ENCODE results near the gene SLC7A1.

The SLC7A1 gene

DNA sequence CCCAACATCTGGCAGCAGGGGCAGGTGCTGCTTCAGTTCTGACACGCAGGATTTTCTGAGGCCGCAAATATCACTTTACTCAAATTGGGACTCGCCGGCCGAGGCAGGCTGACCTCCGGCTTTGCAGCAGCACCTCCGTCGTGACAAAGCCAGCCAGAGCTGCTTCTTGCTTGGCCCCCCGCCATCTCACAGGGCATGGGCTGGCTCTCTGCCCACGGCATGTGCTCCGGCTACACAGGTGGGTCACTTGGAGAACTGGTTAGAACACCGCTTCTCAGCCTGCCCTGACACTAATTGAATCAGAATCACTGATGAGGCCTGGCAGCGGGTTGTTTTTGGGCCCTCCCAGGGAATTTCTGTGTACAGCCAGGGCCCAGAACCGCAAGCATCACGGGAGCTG is 112.3 kb downstream of the SLC7A1 start:
- no peak overlapping the region for H3K4me3 ChIP-seq (ENCODE audit: low read depth, low read length)
- TF ChIP-seq, protein P1, sequence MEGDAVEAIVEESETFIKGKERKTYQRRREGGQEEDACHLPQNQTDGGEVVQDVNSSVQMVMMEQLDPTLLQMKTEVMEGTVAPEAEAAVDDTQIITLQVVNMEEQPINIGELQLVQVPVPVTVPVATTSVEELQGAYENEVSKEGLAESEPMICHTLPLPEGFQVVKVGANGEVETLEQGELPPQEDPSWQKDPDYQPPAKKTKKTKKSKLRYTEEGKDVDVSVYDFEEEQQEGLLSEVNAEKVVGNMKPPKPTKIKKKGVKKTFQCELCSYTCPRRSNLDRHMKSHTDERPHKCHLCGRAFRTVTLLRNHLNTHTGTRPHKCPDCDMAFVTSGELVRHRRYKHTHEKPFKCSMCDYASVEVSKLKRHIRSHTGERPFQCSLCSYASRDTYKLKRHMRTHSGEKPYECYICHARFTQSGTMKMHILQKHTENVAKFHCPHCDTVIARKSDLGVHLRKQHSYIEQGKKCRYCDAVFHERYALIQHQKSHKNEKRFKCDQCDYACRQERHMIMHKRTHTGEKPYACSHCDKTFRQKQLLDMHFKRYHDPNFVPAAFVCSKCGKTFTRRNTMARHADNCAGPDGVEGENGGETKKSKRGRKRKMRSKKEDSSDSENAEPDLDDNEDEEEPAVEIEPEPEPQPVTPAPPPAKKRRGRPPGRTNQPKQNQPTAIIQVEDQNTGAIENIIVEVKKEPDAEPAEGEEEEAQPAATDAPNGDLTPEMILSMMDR (IDR thresholded peaks at IDR 0.05; ENCODE audit: low read depth, low read length, missing control alignments), result no peak
- DNase-seq (ENCODE audit: low read depth), result no peak

DNA sequence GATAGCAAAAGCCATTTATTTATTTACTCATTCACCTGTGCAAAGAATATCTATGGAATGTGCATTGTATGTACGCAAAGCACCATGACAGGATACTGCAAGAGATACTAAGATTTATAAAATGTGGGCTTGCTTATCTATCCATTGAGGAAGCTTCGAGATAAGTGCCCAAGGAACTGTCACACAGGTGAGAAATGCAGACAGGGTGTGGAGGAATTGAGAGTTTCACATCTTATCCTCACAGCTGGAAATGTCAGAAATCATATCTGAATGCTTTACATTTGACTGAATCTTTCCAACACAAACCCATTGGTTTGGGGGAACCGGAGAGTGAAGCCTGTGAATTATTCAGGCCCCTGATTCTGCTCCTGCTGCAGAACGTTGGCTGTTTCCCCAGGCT is 113.0 kb downstream of the SLC7A1 start:
- no peak overlapping the region for H3K4me3 ChIP-seq (ENCODE audit: low read depth, low read length)
- TF ChIP-seq, protein P1 (IDR thresholded peaks at IDR 0.05; ENCODE audit: low read depth, low read length, missing control alignments), result no peak
- no peak for DNase-seq (ENCODE audit: low read depth)

DNA sequence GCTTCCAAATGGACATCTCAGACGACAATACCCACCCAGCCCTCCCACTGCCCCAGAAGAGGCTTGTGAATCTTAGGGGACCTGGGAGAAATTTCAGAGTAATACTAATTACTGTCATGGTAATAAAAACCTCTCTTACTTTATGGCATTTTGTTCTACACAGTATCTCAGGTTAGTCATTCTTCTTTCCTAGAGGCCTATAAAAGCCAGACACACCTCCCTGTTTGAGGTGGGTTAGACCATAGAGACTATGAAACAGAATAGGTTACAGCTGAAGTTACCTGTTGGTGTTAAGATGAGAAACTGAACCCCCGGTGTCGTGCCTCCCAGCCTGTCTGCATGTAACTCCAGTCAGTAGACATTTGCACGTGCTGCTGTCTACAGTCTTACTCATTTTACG is 113.9 kb downstream of the SLC7A1 start:
- H3K4me3 ChIP-seq (ENCODE audit: low read depth, low read length), result no peak overlapping the region
- DNase-seq (ENCODE audit: low read depth), result no peak
- TF ChIP-seq, protein P1 (IDR thresholded peaks at IDR 0.05; ENCODE audit: low read depth, low read length, missing control alignments), result no peak

DNA sequence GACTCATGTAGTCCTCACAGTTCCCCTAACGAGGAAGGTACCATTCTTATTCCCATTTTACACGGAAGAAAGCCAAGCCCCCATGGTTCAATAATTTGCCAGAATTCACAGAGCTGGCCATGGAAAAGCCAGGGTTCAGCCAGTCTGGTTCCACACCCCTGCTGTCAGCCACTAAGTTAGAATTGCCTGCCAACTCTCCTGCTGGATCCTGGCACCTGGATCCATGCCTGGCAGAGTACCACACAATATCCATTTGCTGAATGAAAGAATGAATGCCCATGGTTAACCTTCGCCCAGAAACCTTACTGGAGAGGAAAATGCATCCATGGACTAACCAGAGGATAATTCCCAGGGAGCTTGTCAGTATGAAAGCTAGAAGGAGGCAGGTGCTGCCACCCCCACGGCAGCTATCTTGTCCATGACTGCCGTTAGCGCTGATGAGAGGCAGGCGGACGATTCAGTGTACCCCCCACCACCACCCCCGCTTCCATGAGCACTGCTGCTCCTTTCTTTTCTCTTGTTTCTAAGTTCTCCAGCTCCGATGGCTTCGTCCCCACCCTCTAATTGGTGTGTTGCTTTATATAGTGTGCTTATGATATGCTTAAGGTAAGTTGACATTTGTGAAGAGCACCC is 114.5 kb downstream of the SLC7A1 start:
- TF ChIP-seq, protein P1 (IDR thresholded peaks at IDR 0.05; ENCODE audit: low read depth, low read length, missing control alignments), result no peak
- H3K4me3 ChIP-seq (ENCODE audit: low read depth, low read length), result no peak overlapping the region
- no peak for DNase-seq (ENCODE audit: low read depth)

DNA sequence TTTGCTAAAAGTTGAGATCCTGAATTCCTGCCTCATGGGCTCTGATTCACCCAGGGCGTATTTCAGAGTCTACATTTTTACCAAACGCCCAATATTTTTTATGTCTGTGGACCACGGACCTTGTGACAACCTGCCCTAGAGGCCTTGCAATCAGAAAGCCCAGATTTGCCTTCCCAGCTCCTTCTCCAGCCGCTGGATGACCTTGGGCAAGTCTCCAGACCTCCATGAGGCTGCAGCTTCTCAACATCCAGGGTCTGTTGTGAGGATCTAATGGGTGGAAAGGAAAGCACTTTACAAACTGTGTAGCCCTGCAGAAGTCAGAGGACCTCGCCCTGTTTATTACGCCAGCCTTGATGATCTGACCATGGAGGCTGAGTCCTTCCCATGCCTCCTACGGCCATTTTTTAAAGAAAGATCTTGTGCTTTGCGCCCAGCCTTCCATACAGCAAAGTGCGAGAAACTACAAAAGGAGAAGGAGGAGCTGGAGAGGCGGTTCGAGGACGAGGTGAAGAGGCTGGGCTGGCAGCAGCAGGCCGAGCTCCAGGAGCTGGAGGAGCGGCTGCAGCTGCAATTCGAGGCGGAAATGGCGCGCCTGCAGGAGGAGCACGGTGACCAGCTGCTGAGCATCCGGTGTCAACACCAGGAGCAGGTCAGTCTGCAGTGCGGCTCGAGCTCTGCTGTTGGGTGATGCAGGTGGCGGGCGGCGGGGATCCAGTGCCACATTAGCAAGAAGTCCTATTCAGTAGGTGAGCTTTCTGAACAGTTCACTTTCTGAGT is 115.6 kb downstream of the SLC7A1 start:
- TF ChIP-seq, protein P1 (IDR thresholded peaks at IDR 0.05; ENCODE audit: low read depth, low read length, missing control alignments), result no peak

DNA sequence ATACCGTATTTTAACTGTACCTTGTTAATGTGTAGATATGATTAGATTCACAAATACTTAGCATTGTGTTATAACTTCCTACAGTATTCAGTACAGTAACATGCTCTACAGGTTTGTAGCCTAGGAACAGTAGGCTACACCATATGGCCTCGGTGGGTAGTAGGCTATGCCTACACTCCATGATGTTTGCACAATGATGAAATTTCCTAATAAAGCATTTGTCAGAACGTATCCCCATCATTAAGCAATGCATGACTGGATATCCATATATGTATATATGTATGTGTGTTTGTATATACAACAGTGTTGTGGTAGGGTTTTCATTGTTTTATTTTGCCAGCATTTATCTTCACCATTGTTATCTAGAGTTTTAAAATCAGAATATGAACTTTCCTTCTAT is 119.4 kb downstream of the SLC7A1 start:
- no peak for DNase-seq (ENCODE audit: low read depth)
- TF ChIP-seq, protein P1 (IDR thresholded peaks at IDR 0.05; ENCODE audit: low read depth, low read length, missing control alignments), result no peak
- no peak overlapping the region for H3K4me3 ChIP-seq (ENCODE audit: low read depth, low read length)

More for the DNA sequence above, 115.6 kb downstream of the SLC7A1 start:
- H3K4me3 ChIP-seq (ENCODE audit: low read depth, low read length), result no peak overlapping the region
- DNase-seq (ENCODE audit: low read depth), result no peak

Measured in GM12864 (cell line).